Breast epithelium (tissue), 3 donors: ENCODE results near the gene EMC6.
"Not testable (repeated sequence)": the region's sequence is repeated elsewhere in the genome, so short reads cannot be mapped to it uniquely, and the experiment has no call there.

Experiments used
- CTCF ChIP-seq, 3 donors: fragments of 450-650 bp; IDR thresholded peaks; one replicate each; pipeline ENCODE4 v1.5.1; 2016 to 2017; ENCODE audit warnings: antibody characterized with exemption in 3 of 3, mild to moderate bottlenecking in 3 of 3, moderate library complexity in 3 of 3
- POLR2A ChIP-seq: fragments of 450-650 bp; IDR thresholded peaks from one replicate; pipeline ENCODE4 v1.6.1; 2016; ENCODE audit warnings: antibody characterized with exemption, mild to moderate bottlenecking, moderate library complexity
- POLR2AphosphoS5 ChIP-seq, 3 donors: sonication (generic); formaldehyde crosslinking; IDR thresholded peaks; one replicate each; pipeline ENCODE4 v1.6.1; 2017; ENCODE audit warnings: antibody characterized with exemption in 3 of 3

- not testable (repeated sequence) for TF ChIP-seq CTCF (IDR thresholded peaks at IDR 0.05); POLR2A; POLR2AphosphoS5 (IDR thresholded peaks at IDR 0.05)
Observed at GRCh38 chr17:3702041-3702539, 33.5 kb downstream of the EMC6 start.
